HCT116 (cell line): ENCODE measurements around the gene S100A1. TPM values are rescaled to one million over a fixed set of nuclear protein-coding genes. Genes with fewer than 3 reads are reported as not detected.

Experiments
- ATAC-seq: fragments of 200-7000 bp; cut with Tn5 transposase; 2 replicates; pipeline ENCODE4 v1.9.1; 2020; ENCODE audit warnings: mild to moderate bottlenecking, moderate library complexity
- BruUV-seq: library from RNA; stranded (reverse); fragments of 400-500 nt; replicated peaks from 2 replicates; lab custom pipeline; 2021; lab: Mats Ljungman, UMichigan
- CTCF ChIA-PET: fragments of 300-600 bp; sonication (Branson Sonifier 250); formaldehyde crosslinking; loops from one replicate; lab custom pipeline; 2021; ENCODE audit warnings: antibody characterized with exemption; lab: Charles Lee
- POLR2A ChIA-PET: fragments of 300-600, 350-600 bp; sonication (Branson Sonifier 250); formaldehyde crosslinking; loops from one replicate; lab custom pipeline; 2021; ENCODE audit warnings: antibody characterized with exemption; lab: Charles Lee
- RAD21 ChIA-PET, 2 experiments: fragments of 300-600 bp; sonication (Branson Sonifier 250); formaldehyde crosslinking; loops; one replicate each; lab custom pipeline; 2023; ENCODE audit warnings: low total read pairs in 2 of 2; ENCODE audit not compliant: uncharacterized antibody in 2 of 2, unreplicated experiment in 2 of 2, low non-redundant PET in 1 of 2; lab: Charles Lee
- DNase-seq: peaks from one replicate; pipeline ENCODE4 v3.0.0-alpha.2; 2010; ENCODE audit warnings: low read depth, low spot score
- H2AFZ ChIP-seq: fragments of 200-600 bp; shearing (Covaris generic), sonication (generic); 2 replicates; pipeline ENCODE4 v1.6.1; 2017; ENCODE audit warnings: low read depth, mixed run types, mixed read lengths, antibody characterized with exemption, low read length; ENCODE audit not compliant: poor library complexity, severe bottlenecking
- H3K27ac ChIP-seq: 2 replicates; pipeline ENCODE4 v1.5.1; 2012; ENCODE audit warnings: low read depth, low read length
- H3K27me3 ChIP-seq: fragments of 200-600 bp; sonication (generic); 2 replicates; pipeline ENCODE4 v1.6.1; 2016; ENCODE audit warnings: mixed run types, low read length, mixed read lengths; ENCODE audit not compliant: insufficient read depth
- H3K36me3 ChIP-seq, 2 experiments: fragments of 200-500 bp in 1 of 2; fragments of 200-600 bp in 1 of 2; sonication (Bioruptor generic) in 1 of 2; sonication (generic) in 1 of 2; 2 replicates each; pipeline versions ENCODE4 v1.5.1 to v1.6.1; 2014 to 2016; ENCODE audit warnings: low read length in 2 of 2, inconsistent platforms in 1 of 2, mixed read lengths in 1 of 2, mixed run types in 1 of 2; ENCODE audit not compliant: insufficient read depth in 2 of 2, control insufficient read depth in 1 of 2
- H3K4me1 ChIP-seq, 2 experiments: fragments of 200-600 bp in 1 of 2; sonication (generic) in 1 of 2; 2 replicates each; pipeline versions ENCODE4 v1.5.1 to v1.6.1; 2012 to 2017; ENCODE audit warnings: low read length in 2 of 2, inconsistent platforms in 1 of 2, mild to moderate bottlenecking in 1 of 2, mixed read lengths in 1 of 2, mixed run types in 1 of 2, moderate library complexity in 1 of 2; ENCODE audit not compliant: insufficient read depth in 2 of 2, control insufficient read depth in 1 of 2
- H3K4me2 ChIP-seq: fragments of 200-600 bp; sonication (generic); 2 replicates; pipeline ENCODE4 v1.6.1; 2017; ENCODE audit warnings: mixed run types, low read length, mixed read lengths
- H3K4me3 ChIP-seq, 2 experiments: fragments of 200-600 bp in 1 of 2; sonication (generic) in 1 of 2; replicated peaks in 1 of 2; 2 replicates each; pipeline ENCODE4 v1.5.1; 2011 to 2016; ENCODE audit warnings: low read length in 2 of 2, control low read depth in 1 of 2, low read depth in 1 of 2, mild to moderate bottlenecking in 1 of 2, mixed read lengths in 1 of 2, mixed run types in 1 of 2
- H3K79me2 ChIP-seq: fragments of 200-600 bp; sonication (generic); 2 replicates; pipeline ENCODE4 v1.6.1; 2017; ENCODE audit warnings: mild to moderate bottlenecking, mixed run types, low read length, moderate library complexity, mixed read lengths; ENCODE audit not compliant: insufficient read depth
- H3K9ac ChIP-seq: fragments of 200-600 bp; sonication (generic); 2 replicates; pipeline ENCODE4 v1.6.1; 2016; ENCODE audit warnings: low read length, mixed read lengths
- H3K9me2 ChIP-seq: fragments of 200-600 bp; sonication (generic), shearing (Covaris generic); 2 replicates; pipeline ENCODE4 v1.6.1; 2017; ENCODE audit warnings: mixed run types, mild to moderate bottlenecking, moderate library complexity; ENCODE audit not compliant: insufficient read depth
- H3K9me3 ChIP-seq, 2 experiments: fragments of 200-500 bp in 1 of 2; fragments of 200-600 bp in 1 of 2; sonication (Bioruptor generic) in 1 of 2; sonication (generic) in 1 of 2; 2 replicates each; pipeline ENCODE4 v1.6.1; 2014 to 2017; ENCODE audit warnings: low read length in 2 of 2, mixed read lengths in 2 of 2, inconsistent platforms in 1 of 2, low read depth in 1 of 2, mild to moderate bottlenecking in 1 of 2, mixed run types in 1 of 2, moderate library complexity in 1 of 2; ENCODE audit not compliant: control insufficient read depth in 1 of 2, insufficient read depth in 1 of 2
- H4K20me1 ChIP-seq: fragments of 200-600 bp; sonication (generic), shearing (Covaris generic); 2 replicates; pipeline ENCODE4 v1.6.1; 2017; ENCODE audit warnings: mixed run types, mild to moderate bottlenecking, moderate library complexity; ENCODE audit not compliant: insufficient read depth
- CBX3 ChIP-seq: IDR thresholded peaks from 2 replicates; pipeline ENCODE4 v1.6.1; 2012; ENCODE audit warnings: low read depth
- CEBPB ChIP-seq: IDR thresholded peaks from 2 replicates; pipeline ENCODE4 v1.6.1; 2012; ENCODE audit warnings: low read depth
- ELF1 ChIP-seq: IDR thresholded peaks from 2 replicates; pipeline ENCODE4 v1.6.1; 2012; ENCODE audit warnings: low read depth, borderline replicate concordance
- EZH2 ChIP-seq: fragments of 200-600 bp; sonication (generic); IDR thresholded peaks from 2 replicates; pipeline ENCODE4 v1.6.1; 2017; ENCODE audit warnings: antibody characterized with exemption, mixed run types
- EZH2phosphoT487 ChIP-seq: fragments of 200-600 bp; IDR thresholded peaks from 2 replicates; pipeline ENCODE4 v1.6.1; 2018; ENCODE audit warnings: antibody characterized with exemption, borderline replicate concordance
- FOSL1 ChIP-seq: IDR thresholded peaks from 2 replicates; pipeline ENCODE4 v1.6.1; 2012; ENCODE audit warnings: low read depth
- JUND ChIP-seq: IDR thresholded peaks from 2 replicates; pipeline ENCODE4 v1.6.1; 2012
- POLR2A ChIP-seq: IDR thresholded peaks from 2 replicates; pipeline ENCODE4 v1.7.0; 2011; ENCODE audit warnings: borderline replicate concordance; ENCODE audit not compliant: insufficient read depth, insufficient read length; ENCODE audit errors: extremely low read depth
- POLR2AphosphoS5 ChIP-seq: IDR thresholded peaks from 2 replicates; pipeline ENCODE4 v1.6.1; 2011; ENCODE audit warnings: mild to moderate bottlenecking, low read depth, low read length, moderate library complexity
- SIN3A ChIP-seq: IDR thresholded peaks from 2 replicates; pipeline ENCODE4 v1.6.1; 2012; ENCODE audit warnings: low read depth
- SP1 ChIP-seq: IDR thresholded peaks from 2 replicates; pipeline ENCODE4 v1.6.1; 2012; ENCODE audit warnings: low read depth
- SRF ChIP-seq: IDR thresholded peaks from 2 replicates; pipeline ENCODE4 v1.6.1; 2012; ENCODE audit warnings: low read depth
- TCF7L2 ChIP-seq: IDR thresholded peaks from 2 replicates; pipeline ENCODE4 v1.7.0; 2011; ENCODE audit warnings: borderline replicate concordance, inconsistent platforms; ENCODE audit not compliant: insufficient read depth, insufficient read length; ENCODE audit errors: extremely low read depth
- YY1 ChIP-seq: IDR thresholded peaks from 2 replicates; pipeline ENCODE4 v1.6.1; 2011; ENCODE audit warnings: low read length, low read depth, moderate library complexity, mild to moderate bottlenecking; ENCODE audit not compliant: insufficient replicate concordance; ENCODE audit errors: extremely low read depth
- ZFX ChIP-seq: fragments of 450-650 bp; IDR thresholded peaks from 2 replicates; pipeline ENCODE4 v1.6.1; 2017
- ZNF274 ChIP-seq: fragments of 200-500 bp; sonication (Bioruptor generic); IDR thresholded peaks from 2 replicates; pipeline ENCODE4 v1.6.1; 2014; ENCODE audit warnings: mild to moderate bottlenecking, low read depth, low read length, inconsistent platforms
- intact Hi-C: fragments of 100-400 bp; cut with micrococcal nuclease; formaldehyde crosslinking; loops from 2 replicates; pipeline ENCODE4 v1.10.0; 2022
- total RNA-seq: library from RNA; stranded (reverse); gene quantifications from one replicate; pipeline ENCODE4 v1.2.1, GENCODE V29; 2021; ENCODE audit not compliant: unreplicated experiment
- TF ChIP-seq, protein P1 (sequence below): IDR thresholded peaks from 2 replicates; pipeline ENCODE4 v1.6.1; 2012
- TF ChIP-seq, protein P2 (sequence below): IDR thresholded peaks from 2 replicates; pipeline ENCODE4 v1.6.1; 2012; ENCODE audit warnings: low read depth
- TF ChIP-seq, protein P3 (sequence below): IDR thresholded peaks from 2 replicates; pipeline ENCODE4 v1.6.1; 2012
- TF ChIP-seq, protein P4 (sequence below): IDR thresholded peaks from 2 replicates; pipeline ENCODE4 v1.6.1; 2011; ENCODE audit warnings: mild to moderate bottlenecking, low read length, moderate library complexity; ENCODE audit not compliant: insufficient replicate concordance; ENCODE audit errors: extremely low read depth

S100A1 gene
- total RNA-seq, 1 experiment from 2014 or later: 0.30 TPM

DNA sequence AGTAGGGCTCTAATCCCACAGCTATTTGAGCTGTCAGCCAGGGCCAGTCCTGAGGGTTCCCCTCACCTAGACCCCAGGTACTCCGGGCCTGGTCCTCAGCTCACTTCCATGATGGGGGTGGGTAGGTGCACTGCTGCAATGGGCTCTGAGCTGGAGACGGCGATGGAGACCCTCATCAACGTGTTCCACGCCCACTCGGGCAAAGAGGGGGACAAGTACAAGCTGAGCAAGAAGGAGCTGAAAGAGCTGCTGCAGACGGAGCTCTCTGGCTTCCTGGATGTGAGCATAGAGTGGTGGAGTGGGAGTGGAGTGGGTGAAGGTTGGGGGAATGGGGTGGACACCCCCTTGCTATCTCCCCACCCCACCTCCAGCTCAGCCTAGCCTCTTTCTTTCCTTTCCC, 2.1 kb downstream of the S100A1 start:
- RAD21 ChIA-PET: no interaction called here
- Histone ChIP-seq H3K4me3 (no peak overlapping the region), H3K4me2 (no peak overlapping the region), H3K9me2 (no peaks in the 10 kb centered on the region), H3K9ac (no peak overlapping the region; the same call in 1 of the 2 replicates), H3K27me3 (no peaks in the 10 kb centered on the region), H4K20me1 (no peaks in the 10 kb centered on the region), H3K27ac (no peak overlapping the region), H3K79me2 (peaks cover 27% of the 10 kb centered on the region), H3K9me3 (no peaks in the 10 kb centered on the region), H2AFZ (no peak overlapping the region), H3K36me3 (no peaks in the 10 kb centered on the region), H3K4me1 (peaks cover 23 to 44% of the 10 kb centered on the region in 2 experiments)
- intact Hi-C loops: no loop called here
- ATAC-seq (no peak), DNase-seq (no peak)
- TF ChIP-seq ZNF274 (no peak), POLR2AphosphoS5 (no peak), CEBPB (no peak), SRF (no peak), YY1 (no peak), EZH2 (no peak), SP1 (no peak), FOSL1 (no peak), POLR2A (no peak), CBX3 (no peak), SIN3A (no peak), ELF1 (no peak), TCF7L2 (no peak), JUND (no peak), EZH2phosphoT487 (no peak), ZFX (no peak)
- TF ChIP-seq, protein P1, sequence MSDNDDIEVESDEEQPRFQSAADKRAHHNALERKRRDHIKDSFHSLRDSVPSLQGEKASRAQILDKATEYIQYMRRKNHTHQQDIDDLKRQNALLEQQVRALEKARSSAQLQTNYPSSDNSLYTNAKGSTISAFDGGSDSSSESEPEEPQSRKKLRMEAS: no peak
- TF ChIP-seq, protein P2, sequence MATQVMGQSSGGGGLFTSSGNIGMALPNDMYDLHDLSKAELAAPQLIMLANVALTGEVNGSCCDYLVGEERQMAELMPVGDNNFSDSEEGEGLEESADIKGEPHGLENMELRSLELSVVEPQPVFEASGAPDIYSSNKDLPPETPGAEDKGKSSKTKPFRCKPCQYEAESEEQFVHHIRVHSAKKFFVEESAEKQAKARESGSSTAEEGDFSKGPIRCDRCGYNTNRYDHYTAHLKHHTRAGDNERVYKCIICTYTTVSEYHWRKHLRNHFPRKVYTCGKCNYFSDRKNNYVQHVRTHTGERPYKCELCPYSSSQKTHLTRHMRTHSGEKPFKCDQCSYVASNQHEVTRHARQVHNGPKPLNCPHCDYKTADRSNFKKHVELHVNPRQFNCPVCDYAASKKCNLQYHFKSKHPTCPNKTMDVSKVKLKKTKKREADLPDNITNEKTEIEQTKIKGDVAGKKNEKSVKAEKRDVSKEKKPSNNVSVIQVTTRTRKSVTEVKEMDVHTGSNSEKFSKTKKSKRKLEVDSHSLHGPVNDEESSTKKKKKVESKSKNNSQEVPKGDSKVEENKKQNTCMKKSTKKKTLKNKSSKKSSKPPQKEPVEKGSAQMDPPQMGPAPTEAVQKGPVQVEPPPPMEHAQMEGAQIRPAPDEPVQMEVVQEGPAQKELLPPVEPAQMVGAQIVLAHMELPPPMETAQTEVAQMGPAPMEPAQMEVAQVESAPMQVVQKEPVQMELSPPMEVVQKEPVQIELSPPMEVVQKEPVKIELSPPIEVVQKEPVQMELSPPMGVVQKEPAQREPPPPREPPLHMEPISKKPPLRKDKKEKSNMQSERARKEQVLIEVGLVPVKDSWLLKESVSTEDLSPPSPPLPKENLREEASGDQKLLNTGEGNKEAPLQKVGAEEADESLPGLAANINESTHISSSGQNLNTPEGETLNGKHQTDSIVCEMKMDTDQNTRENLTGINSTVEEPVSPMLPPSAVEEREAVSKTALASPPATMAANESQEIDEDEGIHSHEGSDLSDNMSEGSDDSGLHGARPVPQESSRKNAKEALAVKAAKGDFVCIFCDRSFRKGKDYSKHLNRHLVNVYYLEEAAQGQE: no peak
- TF ChIP-seq, protein P3, sequence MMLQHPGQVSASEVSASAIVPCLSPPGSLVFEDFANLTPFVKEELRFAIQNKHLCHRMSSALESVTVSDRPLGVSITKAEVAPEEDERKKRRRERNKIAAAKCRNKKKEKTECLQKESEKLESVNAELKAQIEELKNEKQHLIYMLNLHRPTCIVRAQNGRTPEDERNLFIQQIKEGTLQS: no peak
- TF ChIP-seq, protein P4, sequence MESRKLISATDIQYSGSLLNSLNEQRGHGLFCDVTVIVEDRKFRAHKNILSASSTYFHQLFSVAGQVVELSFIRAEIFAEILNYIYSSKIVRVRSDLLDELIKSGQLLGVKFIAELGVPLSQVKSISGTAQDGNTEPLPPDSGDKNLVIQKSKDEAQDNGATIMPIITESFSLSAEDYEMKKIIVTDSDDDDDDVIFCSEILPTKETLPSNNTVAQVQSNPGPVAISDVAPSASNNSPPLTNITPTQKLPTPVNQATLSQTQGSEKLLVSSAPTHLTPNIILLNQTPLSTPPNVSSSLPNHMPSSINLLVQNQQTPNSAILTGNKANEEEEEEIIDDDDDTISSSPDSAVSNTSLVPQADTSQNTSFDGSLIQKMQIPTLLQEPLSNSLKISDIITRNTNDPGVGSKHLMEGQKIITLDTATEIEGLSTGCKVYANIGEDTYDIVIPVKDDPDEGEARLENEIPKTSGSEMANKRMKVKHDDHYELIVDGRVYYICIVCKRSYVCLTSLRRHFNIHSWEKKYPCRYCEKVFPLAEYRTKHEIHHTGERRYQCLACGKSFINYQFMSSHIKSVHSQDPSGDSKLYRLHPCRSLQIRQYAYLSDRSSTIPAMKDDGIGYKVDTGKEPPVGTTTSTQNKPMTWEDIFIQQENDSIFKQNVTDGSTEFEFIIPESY: no peak
- CTCF ChIA-PET: no interaction called here
- no TSS peak for BruUV-seq
- POLR2A ChIA-PET: interaction anchor here (10.5 kb wide), 1 partner anchor 15 kb away, joined by 172 read pairs; the partner anchor contains the start of genes S100A14 and S100A16
